Psoas muscle (tissue), 8 donors: Measurements from ENCODE around the gene VWA1. TPM values are rescaled to one million over a fixed set of nuclear protein-coding genes. Genes with fewer than 3 reads are reported as not detected.
"Not testable (repeated sequence)": the region's sequence is repeated elsewhere in the genome, so short reads cannot be mapped to it uniquely, and the experiment has no call there.

ENCODE experiments used
- ATAC-seq, 4 donors: fragments of 200-7000 bp; cut with Tn5 transposase; one replicate each; pipeline ENCODE4 v1.9.1; 2020; ENCODE audit warnings: moderate library complexity in 3 of 4, mild to moderate bottlenecking in 2 of 4
- DNase-seq, 2 donors: peaks; one replicate each; pipeline ENCODE4 v3.0.0-alpha.2; 2020
- H3K27ac ChIP-seq: fragments of 200-600 bp; one replicate; pipeline ENCODE4 v1.8.0; 2022
- H3K27me3 ChIP-seq, 3 donors: fragments of 200-600 bp in 1 of 3; one replicate each; pipeline versions ENCODE4 v1.6.1 to v1.8.0; 2013 to 2022; ENCODE audit warnings: low read length in 2 of 3, mild to moderate bottlenecking in 2 of 3, moderate library complexity in 1 of 3; ENCODE audit not compliant: insufficient read depth in 3 of 3
- H3K36me3 ChIP-seq, 2 donors: fragments of 200-600 bp in 1 of 2; one replicate each; pipeline versions ENCODE4 v1.6.1 to v1.8.0; 2013 to 2022; ENCODE audit warnings: low read depth in 1 of 2, mild to moderate bottlenecking in 1 of 2, moderate library complexity in 1 of 2; ENCODE audit not compliant: insufficient read depth in 1 of 2
- H3K4me1 ChIP-seq: fragments of 200-600 bp; one replicate; pipeline ENCODE4 v1.8.0; 2022
- H3K4me3 ChIP-seq: fragments of 200-600 bp; one replicate; pipeline ENCODE4 v1.8.0; 2022; ENCODE audit warnings: mild to moderate bottlenecking
- H3K9me3 ChIP-seq: fragments of 200-600 bp; one replicate; pipeline ENCODE4 v1.8.0; 2022
- CTCF ChIP-seq: fragments of 200-600 bp; IDR thresholded peaks from one replicate; pipeline ENCODE4 v1.8.0; 2022; ENCODE audit warnings: antibody characterized with exemption
- WGBS, 3 donors: extraction: QIAGEN DNeasy Blood & Tissue Kit; methylation state at CpG; one replicate each; pipeline versions ENCODE4 v1.1.6 to v1.1.7; 2013; 5-methylcytosine and 5-hydroxymethylcytosine counted together
- intact Hi-C, 2 donors: fragments of 100-400 bp; cut with DNase I; formaldehyde crosslinking; loops; one replicate each; pipeline versions ENCODE4 v1.11.0 to v1.14.2; 2022
- polyA plus RNA-seq, 3 donors: library from polyadenylated mRNA; stranded (reverse); fragments of 200-250 nt; gene quantifications; one replicate each; pipeline ENCODE4 v1.2.3, GENCODE V29; 2013
- total RNA-seq, 4 donors: library from RNA; stranded (reverse); fragmentation: NEBNext Ultra II Directional in 2 of 4; extraction: Animal tissue kit (Norgen Biotek cat#: 25700) in 2 of 4; gene quantifications; one replicate each; pipeline versions ENCODE4 v1.2.1 to v1.2.4, GENCODE V29; 2021 to 2023
- donor health status: healthy with polysubstance abuse.
- donor health status: DM: no; HTN: no; CAD: no; lungs with moderate emphysema.
- donor health status: Bipolar disorder and iron deficiency.
- donor health status: healthy.
- donor health status: DM: yes; HTN: yes; CAD: no.
- donor health status: DM: no; HTN: no; CAD: no.
- donor health status: DM: no; HTN: no; CAD: no.
- donor health status: DM: yes; HTN: yes; CAD: no.

The VWA1 gene
- total and polyA plus RNA-seq, 7 donors: 1.4 to 25.3 (median 7.8) TPM

- no peaks in the 10 kb centered on the region for H3K9me3 ChIP-seq
- peaks cover 43% of the 10 kb centered on the region for H3K4me1 ChIP-seq
- H3K36me3 ChIP-seq: peaks cover 5 to 76% of the 10 kb centered on the region in 2 donors
- peak overlapping the region; percentile 97 for H3K4me3 ChIP-seq
- H3K27ac ChIP-seq: peak overlapping the region; percentile 95
- intact Hi-C loops: loop anchor here in 1 of 2 donors (2.0 to 10.0 kb wide), 2 partner anchors 25 to 105 kb away; partner anchors contain the start of gene AURKAIP1
- DNase-seq: no peak
- ATAC-seq: peak in 3 of 4 donors; percentile 0 to 3 (median 1)
- no peak for TF ChIP-seq CTCF
- no peaks in the 10 kb centered on the region for H3K27me3 ChIP-seq
- 2 to 3% (median 2%) methylated on average over 33 to 34 of the region's 34 CpGs for WGBS, 3 donors
These were observed 35.5 kb upstream of the VWA1 start for GRCh38 chr1:1399872-1400575.

GRCh38 chr1:1400576-1401456 lies 34.7 kb upstream of the VWA1 start:
- Histone ChIP-seq H3K27ac (peak overlapping the region; percentile 95), H3K9me3 (no peaks in the 10 kb centered on the region), H3K27me3 (no peaks in the 10 kb centered on the region), H3K4me1 (peaks cover 41% of the 10 kb centered on the region), H3K4me3 (peak overlapping the region; percentile 97), H3K36me3 (peaks cover 10 to 76% of the 10 kb centered on the region in 2 donors)
- intact Hi-C loops: loop anchor here in 1 of 2 donors (10.0 kb wide), 1 partner anchor 104 kb away; no protein-coding TSS in a partner anchor
- WGBS, 3 donors: 63 to 73% (median 66%) methylated on average over 22 of the region's 22 CpGs
- ATAC-seq: no peak
- DNase-seq: no peak
- no peak for TF ChIP-seq CTCF

GRCh38 chr1:1401457-1402010 lies 34.0 kb upstream of the VWA1 start:
- no peak for DNase-seq
- ATAC-seq: no peak
- H3K27me3 ChIP-seq: no peaks in the 10 kb centered on the region
- TF ChIP-seq CTCF: no peak
- H3K4me1 ChIP-seq: peaks cover 47% of the 10 kb centered on the region
- intact Hi-C loops: loop anchor here in 1 of 2 donors (10.0 kb wide), 1 partner anchor 103 kb away; no protein-coding TSS in a partner anchor
- H3K36me3 ChIP-seq: peaks cover 10 to 73% of the 10 kb centered on the region in 2 donors
- H3K9me3 ChIP-seq: no peaks in the 10 kb centered on the region
- H3K27ac ChIP-seq: peak overlapping the region; percentile 61
- WGBS, 3 donors: 76 to 85% (median 81%) methylated on average over 7 of the region's 7 CpGs
- H3K4me3 ChIP-seq: no peak overlapping the region

GRCh38 chr1:1402072-1402900 lies 33.2 kb upstream of the VWA1 start:
- Histone ChIP-seq H3K4me3 (no peak overlapping the region), H3K27me3 (no peaks in the 10 kb centered on the region), H3K36me3 (peaks cover 10 to 67% of the 10 kb centered on the region in 2 donors), H3K27ac (peak overlapping the region; percentile 61), H3K9me3 (no peaks in the 10 kb centered on the region), H3K4me1 (peaks cover 41% of the 10 kb centered on the region)
- intact Hi-C loops: loop anchor here in 1 of 2 donors (10.0 kb wide), 1 partner anchor 103 kb away; no protein-coding TSS in a partner anchor
- TF ChIP-seq CTCF: peak; percentile 36
- WGBS, 3 donors: 38 to 58% (median 44%) methylated on average over 20 of the region's 20 CpGs
- DNase-seq (peak; percentile 34 to 77), ATAC-seq (peak in 1 of 4 donors; percentile 3)

GRCh38 chr1:1402901-1403392 lies 32.5 kb upstream of the VWA1 start:
- not testable (repeated sequence) for H3K27me3 ChIP-seq, H3K27ac ChIP-seq, H3K4me3 ChIP-seq, H3K9me3 ChIP-seq, DNase-seq, ATAC-seq
- intact Hi-C loops: loop anchor here in 1 of 2 donors (10.0 kb wide), 1 partner anchor 102 kb away; no protein-coding TSS in a partner anchor
- peaks cover 37% of the 10 kb centered on the region for H3K4me1 ChIP-seq
- WGBS, 3 donors: 78 to 85% (median 82%) methylated on average over 9 of the region's 9 CpGs
- peaks cover 10 to 60% of the 10 kb centered on the region in 2 donors for H3K36me3 ChIP-seq
